ENCODE data around the gene LARP4. TPM values are rescaled to one million over a fixed set of nuclear protein-coding genes. Genes with fewer than 3 reads are reported as not detected.

Gene LARP4
- total RNA-seq, 4 donors from 2014 or later, result 15.2 to 21.7 (median 18.9) TPM

GRCh38 chr12:50514526-50515276, 114.0 kb downstream of the LARP4 start:
- H3K4me3 ChIP-seq (ENCODE audit: low read depth, poor library complexity, severe bottlenecking), result no peak overlapping the region
- intact Hi-C loops (cut with DNase I; ENCODE audit: low total_unique reads), result no loop called here
- 79 to 84% methylated on average over 4 of the region's 4 CpGs for WGBS, 2 donors

GRCh38 chr12:50515587-50515986, 114.9 kb downstream of the LARP4 start:
- intact Hi-C loops (cut with DNase I; ENCODE audit: low total_unique reads), result no loop called here
- 73 to 78% methylated on average over 2 of the region's 2 CpGs for WGBS, 2 donors
- no peak for TF ChIP-seq POLR2A (IDR thresholded peaks at IDR 0.05)
- TF ChIP-seq CTCF (IDR thresholded peaks at IDR 0.05), result no peak
- DNase-seq (ENCODE audit: low spot score in 2 of 2), result no peak
- H3K4me3 ChIP-seq (ENCODE audit: low read depth, poor library complexity, severe bottlenecking), result no peak overlapping the region

More at GRCh38 chr12:50514526-50515276, 114.0 kb downstream of the LARP4 start:
- DNase-seq (ENCODE audit: low spot score in 2 of 2), result no peak
- TF ChIP-seq CTCF (IDR thresholded peaks at IDR 0.05), result no peak
- no peak for TF ChIP-seq POLR2A (IDR thresholded peaks at IDR 0.05)

DNA sequence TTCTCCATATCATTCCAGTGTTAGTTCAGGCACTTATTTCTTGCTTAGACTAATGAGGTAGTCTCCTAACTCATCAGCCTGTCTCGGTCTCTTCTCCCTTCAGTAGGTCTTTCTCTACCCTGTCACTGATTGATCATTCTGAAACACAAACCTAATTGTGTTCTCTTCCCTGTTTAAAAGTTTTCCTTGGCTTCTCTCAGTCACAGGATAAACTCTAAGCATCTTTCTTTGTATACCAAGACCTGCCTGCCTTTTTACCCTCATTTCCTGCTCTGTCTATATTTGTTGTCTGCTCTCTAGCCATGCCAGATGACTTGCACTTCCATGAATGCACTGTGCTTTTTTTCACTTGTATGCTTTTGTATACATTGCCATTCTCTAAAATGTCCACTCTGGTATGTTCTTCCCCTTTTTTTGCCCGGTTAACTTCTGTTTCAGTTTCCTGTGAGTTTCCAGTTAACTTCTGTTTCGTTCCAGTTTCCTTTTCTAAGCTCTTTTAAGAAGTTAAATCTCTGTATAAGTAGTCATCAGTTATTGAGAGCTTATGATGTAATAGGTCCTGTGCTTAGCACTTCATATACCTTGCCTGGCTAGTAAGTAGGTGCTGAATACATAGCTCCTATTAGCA, 116.8 kb downstream of the LARP4 start:
- TF ChIP-seq POLR2A (IDR thresholded peaks at IDR 0.05), result no peak
- no peak for TF ChIP-seq CTCF (IDR thresholded peaks at IDR 0.05)
- H3K4me3 ChIP-seq (ENCODE audit: low read depth, poor library complexity, severe bottlenecking), result no peak overlapping the region
- 35 to 48% methylated on average over 3 of the region's 3 CpGs for WGBS, 2 donors
- DNase-seq (ENCODE audit: low spot score in 2 of 2), result no peak
- intact Hi-C loops (cut with DNase I; ENCODE audit: low total_unique reads), result no loop called here

GRCh38 chr12:50518090-50518489, 117.4 kb downstream of the LARP4 start:
- intact Hi-C loops (cut with DNase I; ENCODE audit: low total_unique reads), result no loop called here
- H3K4me3 ChIP-seq (ENCODE audit: low read depth, poor library complexity, severe bottlenecking), result no peak overlapping the region
- WGBS, 2 donors, result 87% methylated on average over 11 of the region's 11 CpGs
- TF ChIP-seq CTCF (IDR thresholded peaks at IDR 0.05) (no peak), POLR2A (IDR thresholded peaks at IDR 0.05) (no peak)
- DNase-seq (ENCODE audit: low spot score in 2 of 2), result no peak

- DNase-seq (ENCODE audit: low spot score in 2 of 2), result no peak
- intact Hi-C loops (cut with DNase I; ENCODE audit: low total_unique reads), result no loop called here
- TF ChIP-seq CTCF (IDR thresholded peaks at IDR 0.05), result no peak
- no peak for TF ChIP-seq POLR2A (IDR thresholded peaks at IDR 0.05)
- 80 to 87% methylated on average over 1 of the region's 1 CpG for WGBS, 2 donors
- no peak overlapping the region for H3K4me3 ChIP-seq (ENCODE audit: low read depth, poor library complexity, severe bottlenecking)
Observed at GRCh38 chr12:50519353-50519752, 118.7 kb downstream of the LARP4 start.

Data from lower leg skin (tissue), 4 donors.